ENCODE results near the gene NPTXR. TPM values are rescaled to one million over a fixed set of nuclear protein-coding genes. Genes with fewer than 3 reads are reported as not detected.

NPTXR gene
- total and polyA plus RNA-seq, 4 experiments from 2014 or later = 0.31 to 9.0 (median 4.6) TPM

DNA sequence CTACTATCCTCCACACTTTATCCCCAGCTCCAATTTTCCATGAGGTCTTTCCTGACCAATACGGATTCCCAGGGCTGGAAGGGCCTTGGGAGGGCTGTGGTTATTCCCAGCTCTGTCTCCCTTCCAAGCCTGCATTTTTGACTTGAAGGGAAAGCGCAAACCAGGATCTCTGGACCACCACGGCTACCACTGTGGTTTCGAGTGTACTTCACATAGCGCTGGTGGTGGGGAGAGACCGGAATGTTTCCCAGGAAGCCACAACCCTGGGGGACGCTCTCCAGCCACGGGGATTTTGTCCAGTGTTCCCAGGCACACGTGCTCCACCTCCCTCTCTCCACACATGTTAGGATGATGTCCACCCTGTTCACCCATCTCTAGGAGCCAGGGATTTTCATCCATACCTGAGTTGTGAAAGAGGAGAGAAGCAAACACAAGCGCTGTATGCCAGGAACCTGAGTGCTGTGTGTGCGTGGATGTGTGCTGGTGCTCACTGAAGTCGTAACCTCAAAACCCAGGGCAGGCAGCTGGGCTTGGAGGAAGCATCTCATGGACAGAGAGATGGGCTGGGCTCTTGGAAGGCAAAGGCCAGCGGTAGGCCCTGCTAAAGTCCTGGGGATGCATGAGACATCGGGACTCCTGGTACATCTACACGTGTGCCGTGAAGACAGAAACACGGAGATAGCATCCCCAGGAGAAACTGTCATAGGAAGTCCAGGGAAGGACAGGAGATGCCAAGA lies 1.3 kb upstream of the NPTXR start:
- H3K4me1 Mint-ChIP-seq = peaks cover 7 to 25% (median 14%) of the 10 kb centered on the region in 4 donors
- peaks cover 0 to 1% of the 10 kb centered on the region in 2 donors for H3K36me3 Mint-ChIP-seq
- Histone ChIP-seq H3K27ac (ENCODE audit: low read depth, low read length) (no peak overlapping the region), H3K9me3 (ENCODE audit: control insufficient read depth in 1 of 2, low read length in 2 of 2) (no peaks in the 10 kb centered on the region), H3K4me3 (ENCODE audit: low read length in 2 of 2) (no peak overlapping the region), H3K36me3 (ENCODE audit: insufficient read depth, low read length) (no peaks in the 10 kb centered on the region), H3K4me1 (ENCODE audit: insufficient read depth, low read length) (peaks cover 20% of the 10 kb centered on the region), H3K27me3 (ENCODE audit: insufficient read depth, low read length) (peaks cover 9% of the 10 kb centered on the region)
- no peak for DNase-seq
- no peak overlapping the region for H3K27ac Mint-ChIP-seq
- ChIA-PET CTCF (ENCODE audit: partially characterized antibody) (interaction anchor here (1.1 to 4.1 kb wide), 5 partner anchors 8 to 112 kb away, joined by 3 to 25 read pairs (median 5); no protein-coding TSS in a partner anchor), POLR2A (ENCODE audit: partially characterized antibody) (interaction anchor here (4.0 to 4.7 kb wide), 3 partner anchors 27 to 112 kb away, joined by 24 to 49 read pairs (median 48); partner anchors contain the start of genes CBX6 and SUN2)
- peaks cover 0 to 1% (median 0%) of the 10 kb centered on the region in 8 donors for H3K9me3 Mint-ChIP-seq
- peaks cover 0 to 9% of the 10 kb centered on the region in 2 donors for H3K27me3 Mint-ChIP-seq
- H3K4me3 Mint-ChIP-seq = peak overlapping the region; percentile 13 to 70 (median 66)
- intact Hi-C loops (cut with micrococcal nuclease) = no loop called here

GRCh38 chr22:38844315-38845003 lies 631 bp upstream of the NPTXR start:
- Mint-ChIP-seq H3K36me3 (peaks cover 0 to 1% of the 10 kb centered on the region in 2 donors), H3K4me3 (peak overlapping the region; percentile 57 to 77 (median 68)), H3K27ac (no peak overlapping the region), H3K27me3 (peaks cover 0 to 12% of the 10 kb centered on the region in 2 donors), H3K9me3 (peaks cover 0 to under 1% (median 0%) of the 10 kb centered on the region in 8 donors), H3K4me1 (peaks cover 7 to 26% (median 17%) of the 10 kb centered on the region in 4 donors)
- H3K4me3 ChIP-seq (ENCODE audit: low read length in 2 of 2) = peak overlapping the region in 1 of 2 donors; percentile 38
- H3K4me1 ChIP-seq (ENCODE audit: insufficient read depth, low read length) = peaks cover 20% of the 10 kb centered on the region
- no peaks in the 10 kb centered on the region for H3K9me3 ChIP-seq (ENCODE audit: control insufficient read depth in 1 of 2, low read length in 2 of 2)
- no peaks in the 10 kb centered on the region for H3K36me3 ChIP-seq (ENCODE audit: insufficient read depth, low read length)
- peaks cover 9% of the 10 kb centered on the region for H3K27me3 ChIP-seq (ENCODE audit: insufficient read depth, low read length)
- DNase-seq = no peak
- ChIA-PET CTCF (ENCODE audit: partially characterized antibody) (interaction anchor here (1.1 to 4.1 kb wide), 4 partner anchors 9 to 112 kb away, joined by 3 to 25 read pairs (median 10); no protein-coding TSS in a partner anchor), POLR2A (ENCODE audit: partially characterized antibody) (interaction anchor here (1.4 to 4.7 kb wide), 6 partner anchors 9 to 475 kb away, joined by 3 to 49 read pairs (median 16); partner anchors contain the start of genes CBX6, RPL3 and SUN2)
- intact Hi-C loops (cut with micrococcal nuclease) = loop anchor here (5.0 kb wide), 2 partner anchors 87 to 112 kb away; partner anchors contain the start of gene SUN2
- no peak overlapping the region for H3K27ac ChIP-seq (ENCODE audit: low read depth, low read length)

DNA sequence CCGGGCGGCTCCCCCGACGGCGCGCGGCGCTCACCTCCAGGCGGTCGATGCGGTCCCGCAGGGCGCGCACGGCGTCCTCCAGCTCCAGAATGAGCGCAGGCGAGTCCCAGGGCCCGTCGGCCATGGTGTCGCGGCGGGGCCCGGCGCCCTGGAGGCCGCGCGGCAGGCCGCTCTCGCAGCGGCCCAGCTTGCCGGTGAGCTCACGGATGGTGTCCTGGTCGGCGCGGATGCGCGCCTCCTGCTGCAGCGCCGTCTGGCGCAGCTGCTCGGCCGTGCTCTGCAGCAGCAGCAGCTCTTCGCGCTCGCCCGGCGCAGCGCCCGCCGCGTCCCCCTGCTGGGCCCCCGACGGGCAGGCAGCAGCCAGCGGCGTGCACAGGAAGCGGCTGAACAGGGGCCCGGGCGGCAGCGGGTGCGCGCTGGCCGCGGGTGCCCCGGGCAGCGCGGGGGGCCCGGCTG lies 599 bp downstream of the NPTXR start:
- H3K27ac Mint-ChIP-seq = peak overlapping the region in 1 of 7 donors; percentile 69
- H3K4me3 ChIP-seq (ENCODE audit: low read length in 2 of 2) = peak overlapping the region in 1 of 2 donors; percentile 50

GRCh38 chr22:38842512-38843200 lies 1.2 kb downstream of the NPTXR start:
- Histone ChIP-seq H3K4me1 (ENCODE audit: insufficient read depth, low read length) (peaks cover 20% of the 10 kb centered on the region), H3K27ac (ENCODE audit: low read depth, low read length) (no peak overlapping the region), H3K36me3 (ENCODE audit: insufficient read depth, low read length) (no peaks in the 10 kb centered on the region), H3K9me3 (ENCODE audit: control insufficient read depth in 1 of 2, low read length in 2 of 2) (no peaks in the 10 kb centered on the region), H3K27me3 (ENCODE audit: insufficient read depth, low read length) (peaks cover 9% of the 10 kb centered on the region), H3K4me3 (ENCODE audit: low read length in 2 of 2) (peak overlapping the region in 1 of 2 donors; percentile 50)
- intact Hi-C loops (cut with micrococcal nuclease) = loop anchor here (1.0 to 5.0 kb wide), 3 partner anchors 48 to 110 kb away; partner anchors contain the start of genes DNAL4 and SUN2
- H3K36me3 Mint-ChIP-seq = peaks cover 0 to 1% of the 10 kb centered on the region in 2 donors
- peak overlapping the region in 5 of 7 donors; percentile 9 to 88 (median 68) for H3K27ac Mint-ChIP-seq
- H3K27me3 Mint-ChIP-seq = peaks cover 0 to 12% of the 10 kb centered on the region in 2 donors
- ChIA-PET CTCF (ENCODE audit: partially characterized antibody) (interaction anchor here (0.8 to 4.1 kb wide), 11 partner anchors 11 to 161 kb away, joined by 3 to 25 read pairs (median 4); partner anchors contain the start of gene TOMM22), POLR2A (ENCODE audit: partially characterized antibody) (interaction anchor here (0.6 to 4.7 kb wide), 12 partner anchors 11 to 477 kb away, joined by 3 to 49 read pairs (median 5); partner anchors contain the start of genes CBX6, RPL3, SUN2 and TOMM22)
- no peak for DNase-seq
- peak overlapping the region; percentile 81 to 90 (median 84) for H3K4me3 Mint-ChIP-seq
- H3K4me1 Mint-ChIP-seq = peaks cover 7 to 31% (median 17%) of the 10 kb centered on the region in 4 donors
- no peaks in the 10 kb centered on the region for H3K9me3 Mint-ChIP-seq

More for the DNA sequence above, 599 bp downstream of the NPTXR start:
- Mint-ChIP-seq H3K36me3 (peaks cover 0 to 1% of the 10 kb centered on the region in 2 donors), H3K4me1 (peaks cover 7 to 31% (median 17%) of the 10 kb centered on the region in 4 donors), H3K27me3 (peaks cover 0 to 12% of the 10 kb centered on the region in 2 donors), H3K9me3 (no peaks in the 10 kb centered on the region), H3K4me3 (peak overlapping the region in 1 of 8 donors; percentile 32)
- intact Hi-C loops (cut with micrococcal nuclease) = loop anchor here (1.0 to 5.0 kb wide), 3 partner anchors 49 to 111 kb away; partner anchors contain the start of genes DNAL4 and SUN2
- CTCF ChIA-PET (ENCODE audit: partially characterized antibody) = interaction anchor here (0.8 to 4.1 kb wide), 11 partner anchors 11 to 162 kb away, joined by 3 to 25 read pairs (median 4); partner anchors contain the start of gene TOMM22
- Histone ChIP-seq H3K36me3 (ENCODE audit: insufficient read depth, low read length) (no peaks in the 10 kb centered on the region), H3K9me3 (ENCODE audit: control insufficient read depth in 1 of 2, low read length in 2 of 2) (no peaks in the 10 kb centered on the region), H3K4me1 (ENCODE audit: insufficient read depth, low read length) (peaks cover 20% of the 10 kb centered on the region), H3K27me3 (ENCODE audit: insufficient read depth, low read length) (peaks cover 9% of the 10 kb centered on the region), H3K27ac (ENCODE audit: low read depth, low read length) (no peak overlapping the region)
- POLR2A ChIA-PET (ENCODE audit: partially characterized antibody) = interaction anchor here (0.6 to 4.7 kb wide), 13 partner anchors 10 to 476 kb away, joined by 3 to 49 read pairs (median 4); partner anchors contain the start of genes CBX6, RPL3, SUN2 and TOMM22
- peak; percentile 56 to 66 (median 61) for DNase-seq

DNA sequence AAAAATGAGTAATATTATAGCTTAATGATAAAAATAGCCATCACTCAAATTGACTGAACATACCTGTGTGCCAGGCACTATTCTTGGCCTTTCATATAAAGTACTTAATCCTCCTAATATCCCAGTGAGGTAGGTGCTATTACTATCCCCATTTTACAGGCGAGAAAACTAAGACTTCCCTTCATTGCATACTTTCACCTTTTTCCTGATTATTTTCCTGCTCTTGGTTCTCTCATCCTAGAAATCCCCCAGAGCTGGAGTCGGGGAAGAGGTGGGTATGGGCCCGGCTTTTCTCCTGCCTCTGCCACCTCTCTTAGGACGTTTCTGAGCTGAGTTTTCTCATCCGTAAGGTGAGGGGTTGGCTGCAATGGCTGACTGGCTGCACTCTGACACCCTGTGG lies 2.2 kb downstream of the NPTXR start:
- Histone ChIP-seq H3K4me1 (ENCODE audit: insufficient read depth, low read length) (peaks cover 20% of the 10 kb centered on the region), H3K4me3 (ENCODE audit: low read length in 2 of 2) (no peak overlapping the region), H3K27ac (ENCODE audit: low read depth, low read length) (no peak overlapping the region), H3K36me3 (ENCODE audit: insufficient read depth, low read length) (no peaks in the 10 kb centered on the region), H3K27me3 (ENCODE audit: insufficient read depth, low read length) (peaks cover 9% of the 10 kb centered on the region), H3K9me3 (ENCODE audit: control insufficient read depth in 1 of 2, low read length in 2 of 2) (no peaks in the 10 kb centered on the region)
- peaks cover 7 to 34% (median 17%) of the 10 kb centered on the region in 4 donors for H3K4me1 Mint-ChIP-seq
- H3K27ac Mint-ChIP-seq = no peak overlapping the region
- H3K9me3 Mint-ChIP-seq = no peaks in the 10 kb centered on the region
- ChIA-PET POLR2A (ENCODE audit: partially characterized antibody) (interaction anchor here (4.4 to 4.7 kb wide), 2 partner anchors 87 to 108 kb away, joined by 48 to 49 read pairs; partner anchors contain the start of gene SUN2), CTCF (ENCODE audit: partially characterized antibody) (interaction anchor here (2.3 to 4.1 kb wide), 2 partner anchors 109 to 117 kb away, joined by 9 to 25 read pairs; no protein-coding TSS in a partner anchor)
- H3K4me3 Mint-ChIP-seq = peak overlapping the region in 4 of 8 donors; percentile 24 to 89 (median 42)
- peaks cover 0 to 1% of the 10 kb centered on the region in 2 donors for H3K36me3 Mint-ChIP-seq
- intact Hi-C loops (cut with micrococcal nuclease) = loop anchor here (5.0 kb wide), 2 partner anchors 84 to 109 kb away; partner anchors contain the start of gene SUN2
- peaks cover 0 to 12% of the 10 kb centered on the region in 2 donors for H3K27me3 Mint-ChIP-seq
- no peak for DNase-seq

DNA sequence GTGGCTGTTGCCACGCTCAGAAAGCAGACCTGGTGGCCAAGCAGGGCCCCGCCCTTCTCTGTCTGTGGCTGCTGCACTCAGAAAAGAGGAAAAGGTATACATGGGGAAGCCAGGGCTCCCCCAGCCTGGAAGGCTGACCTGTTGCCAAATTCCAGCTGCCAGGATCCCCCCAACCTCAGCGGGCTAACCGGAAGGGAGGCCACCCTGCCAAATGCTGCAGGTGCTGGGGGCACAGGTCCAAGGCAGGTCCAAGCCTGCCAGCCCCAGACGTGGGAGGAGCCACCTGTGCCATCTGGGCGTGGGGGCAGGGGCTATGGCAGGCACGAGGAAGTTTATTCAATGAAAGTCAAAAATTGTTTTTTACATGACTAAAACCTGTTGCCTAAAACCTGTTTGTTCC lies 2.6 kb downstream of the NPTXR start:
- POLR2A ChIA-PET (ENCODE audit: partially characterized antibody) = interaction anchor here (4.4 kb wide), 1 partner anchor 108 kb away, joined by 49 read pairs; no protein-coding TSS in a partner anchor
- H3K27ac Mint-ChIP-seq = no peak overlapping the region

More for the DNA sequence above, 2.6 kb downstream of the NPTXR start:
- CTCF ChIA-PET (ENCODE audit: partially characterized antibody) = interaction anchor here (2.3 to 4.1 kb wide), 2 partner anchors 108 to 117 kb away, joined by 9 to 25 read pairs; no protein-coding TSS in a partner anchor
- peaks cover 0 to 12% of the 10 kb centered on the region in 2 donors for H3K27me3 Mint-ChIP-seq
- intact Hi-C loops (cut with micrococcal nuclease) = loop anchor here (5.0 kb wide), 2 partner anchors 84 to 109 kb away; partner anchors contain the start of gene SUN2
- Histone ChIP-seq H3K4me3 (ENCODE audit: low read length in 2 of 2) (no peak overlapping the region), H3K9me3 (ENCODE audit: control insufficient read depth in 1 of 2, low read length in 2 of 2) (no peaks in the 10 kb centered on the region), H3K27ac (ENCODE audit: low read depth, low read length) (no peak overlapping the region), H3K36me3 (ENCODE audit: insufficient read depth, low read length) (no peaks in the 10 kb centered on the region), H3K27me3 (ENCODE audit: insufficient read depth, low read length) (peaks cover 9% of the 10 kb centered on the region), H3K4me1 (ENCODE audit: insufficient read depth, low read length) (peaks cover 20% of the 10 kb centered on the region)
- no peaks in the 10 kb centered on the region for H3K9me3 Mint-ChIP-seq
- H3K4me1 Mint-ChIP-seq = peaks cover 7 to 34% (median 17%) of the 10 kb centered on the region in 4 donors
- no peak for DNase-seq
- peak overlapping the region in 1 of 8 donors; percentile 47 for H3K4me3 Mint-ChIP-seq
- H3K36me3 Mint-ChIP-seq = peaks cover 0 to 1% of the 10 kb centered on the region in 2 donors

Data from CD4-positive, alpha-beta memory T cell (primary cell).